T-helper 2 cell treated with Interferon-gamma antibody and Interleukin-4, amounts not matched to agents 5 μg/mL and 100 μg/mL, for 36 hours (primary cell): Measurements from ENCODE around the gene RNF175.

Experiments used
- DNase-seq: peaks from one replicate; pipeline ENCODE4 v3.0.0; 2021; ENCODE audit warnings: low spot score
- H3K27ac Mint-ChIP-seq: one replicate; pipeline ENCODE4 v1.8.0; 2021; ENCODE audit warnings: mild to moderate bottlenecking, mixed read lengths
- H3K27me3 Mint-ChIP-seq: one replicate; pipeline ENCODE4 v1.8.0; 2021; ENCODE audit warnings: low read depth, mixed read lengths
- H3K36me3 Mint-ChIP-seq: one replicate; pipeline ENCODE4 v1.8.0; 2021; ENCODE audit warnings: low read depth, mixed read lengths
- H3K4me1 Mint-ChIP-seq: one replicate; pipeline ENCODE4 v1.8.0; 2021; ENCODE audit warnings: low read depth, mixed read lengths
- H3K4me3 Mint-ChIP-seq: one replicate; pipeline ENCODE4 v1.8.0; 2022; ENCODE audit warnings: mild to moderate bottlenecking, moderate library complexity, mixed read lengths
- H3K9me3 Mint-ChIP-seq: one replicate; pipeline ENCODE4 v1.8.0; 2021; ENCODE audit warnings: mixed read lengths

Gene RNF175

GRCh38 chr4:153759407-153760316 is at the start of gene RNF175:
RNF175 (minus strand) TSS chr4:153760024; CDS start chr4:153759862, 162 bp downstream.
- H3K27ac Mint-ChIP-seq: no peak within 1 kb of the TSS
- H3K4me1 Mint-ChIP-seq: peaks cover 4% of the 10 kb centered on the region
- H3K36me3 Mint-ChIP-seq: no peaks in the 10 kb centered on the region
- no peak for DNase-seq
- peaks cover 67% of the 10 kb centered on the region for H3K27me3 Mint-ChIP-seq
- no peaks in the 10 kb centered on the region for H3K9me3 Mint-ChIP-seq
- H3K4me3 Mint-ChIP-seq: peak within 1 kb of the TSS; percentile 12

GRCh38 chr4:153809307-153809706 is 49.5 kb upstream of the RNF175 start:
- peak; percentile 29 for DNase-seq
- Mint-ChIP-seq H3K9me3 (no peaks in the 10 kb centered on the region), H3K4me1 (peaks cover 9% of the 10 kb centered on the region), H3K36me3 (no peaks in the 10 kb centered on the region), H3K27ac (no peak overlapping the region), H3K4me3 (no peak overlapping the region), H3K27me3 (peaks cover 12% of the 10 kb centered on the region)

- Mint-ChIP-seq H3K36me3 (no peaks in the 10 kb centered on the region), H3K9me3 (no peaks in the 10 kb centered on the region), H3K27ac (no peak overlapping the region), H3K4me1 (peaks cover 9% of the 10 kb centered on the region), H3K27me3 (peaks cover 9% of the 10 kb centered on the region), H3K4me3 (no peak overlapping the region)
- no peak for DNase-seq
Measured at GRCh38 chr4:153808175-153808574, 48.4 kb upstream of the RNF175 start.

GRCh38 chr4:153806073-153806472 is 46.2 kb upstream of the RNF175 start:
- Mint-ChIP-seq H3K27ac (no peak overlapping the region), H3K4me3 (no peak overlapping the region), H3K4me1 (peaks cover 9% of the 10 kb centered on the region), H3K27me3 (peaks cover 9% of the 10 kb centered on the region), H3K9me3 (no peaks in the 10 kb centered on the region), H3K36me3 (no peaks in the 10 kb centered on the region)
- DNase-seq: no peak

- no peak for DNase-seq
- peaks cover 6% of the 10 kb centered on the region for H3K4me1 Mint-ChIP-seq
- H3K27ac Mint-ChIP-seq: no peak overlapping the region
- H3K36me3 Mint-ChIP-seq: no peaks in the 10 kb centered on the region
- no peak overlapping the region for H3K4me3 Mint-ChIP-seq
- H3K9me3 Mint-ChIP-seq: no peaks in the 10 kb centered on the region
- peaks cover 12% of the 10 kb centered on the region for H3K27me3 Mint-ChIP-seq
Measured at GRCh38 chr4:153804722-153805121, 44.9 kb upstream of the RNF175 start.

- Mint-ChIP-seq H3K27me3 (peaks cover 47% of the 10 kb centered on the region), H3K4me1 (no peaks in the 10 kb centered on the region), H3K36me3 (no peaks in the 10 kb centered on the region), H3K4me3 (no peak overlapping the region), H3K9me3 (no peaks in the 10 kb centered on the region), H3K27ac (no peak overlapping the region)
- DNase-seq: no peak
Measured at GRCh38 chr4:153799694-153800074, 39.9 kb upstream of the RNF175 start.

GRCh38 chr4:153798901-153799693 is 39.3 kb upstream of the RNF175 start:
- H3K36me3 Mint-ChIP-seq: no peaks in the 10 kb centered on the region
- no peaks in the 10 kb centered on the region for H3K4me1 Mint-ChIP-seq
- H3K9me3 Mint-ChIP-seq: no peaks in the 10 kb centered on the region
- no peak overlapping the region for H3K4me3 Mint-ChIP-seq
- H3K27me3 Mint-ChIP-seq: peaks cover 53% of the 10 kb centered on the region
- no peak for DNase-seq
- no peak overlapping the region for H3K27ac Mint-ChIP-seq

GRCh38 chr4:153798420-153798819 is 38.6 kb upstream of the RNF175 start:
- no peak overlapping the region for H3K4me3 Mint-ChIP-seq
- no peaks in the 10 kb centered on the region for H3K4me1 Mint-ChIP-seq
- H3K27me3 Mint-ChIP-seq: peaks cover 59% of the 10 kb centered on the region
- DNase-seq: no peak
- no peaks in the 10 kb centered on the region for H3K36me3 Mint-ChIP-seq
- no peaks in the 10 kb centered on the region for H3K9me3 Mint-ChIP-seq
- no peak overlapping the region for H3K27ac Mint-ChIP-seq

GRCh38 chr4:153794006-153794405 is 34.2 kb upstream of the RNF175 start:
- H3K36me3 Mint-ChIP-seq: no peaks in the 10 kb centered on the region
- no peak overlapping the region for H3K4me3 Mint-ChIP-seq
- peaks cover 88% of the 10 kb centered on the region for H3K27me3 Mint-ChIP-seq
- H3K27ac Mint-ChIP-seq: no peak overlapping the region
- H3K9me3 Mint-ChIP-seq: no peaks in the 10 kb centered on the region
- H3K4me1 Mint-ChIP-seq: peaks cover 9% of the 10 kb centered on the region
- no peak for DNase-seq

- H3K9me3 Mint-ChIP-seq: no peaks in the 10 kb centered on the region
- H3K4me3 Mint-ChIP-seq: no peak overlapping the region
- no peak for DNase-seq
- H3K27me3 Mint-ChIP-seq: peaks cover 88% of the 10 kb centered on the region
- no peaks in the 10 kb centered on the region for H3K36me3 Mint-ChIP-seq
- peaks cover 9% of the 10 kb centered on the region for H3K4me1 Mint-ChIP-seq
- no peak overlapping the region for H3K27ac Mint-ChIP-seq
Measured at GRCh38 chr4:153792618-153793247, 32.9 kb upstream of the RNF175 start.

- Mint-ChIP-seq H3K27me3 (peaks cover 88% of the 10 kb centered on the region), H3K36me3 (no peaks in the 10 kb centered on the region), H3K27ac (no peak overlapping the region), H3K4me1 (peaks cover 9% of the 10 kb centered on the region), H3K9me3 (no peaks in the 10 kb centered on the region), H3K4me3 (peak overlapping the region; percentile 65)
- no peak for DNase-seq
Measured at GRCh38 chr4:153791746-153792617, 32.2 kb upstream of the RNF175 start.

- DNase-seq: peak; percentile 20
- no peaks in the 10 kb centered on the region for H3K9me3 Mint-ChIP-seq
- H3K4me1 Mint-ChIP-seq: peaks cover 9% of the 10 kb centered on the region
- H3K27me3 Mint-ChIP-seq: peaks cover 91% of the 10 kb centered on the region
- H3K36me3 Mint-ChIP-seq: no peaks in the 10 kb centered on the region
- H3K4me3 Mint-ChIP-seq: peak overlapping the region; percentile 65
- H3K27ac Mint-ChIP-seq: no peak overlapping the region
Measured at GRCh38 chr4:153790962-153791551, 31.2 kb upstream of the RNF175 start.

GRCh38 chr4:153790500-153790865 is 30.7 kb upstream of the RNF175 start:
- Mint-ChIP-seq H3K4me3 (no peak overlapping the region), H3K27ac (no peak overlapping the region), H3K4me1 (peaks cover 9% of the 10 kb centered on the region), H3K36me3 (no peaks in the 10 kb centered on the region), H3K27me3 (peaks cover 91% of the 10 kb centered on the region), H3K9me3 (no peaks in the 10 kb centered on the region)
- no peak for DNase-seq
